SU-DHL-6 (cell line): ENCODE results near the gene LAD1.

Experiments used
- CTCF ChIP-seq: fragments of 200-600 bp; sonication (generic); IDR thresholded peaks from one replicate; pipeline ENCODE4 v1.5.1; 2017; ENCODE audit warnings: antibody characterized with exemption, mild to moderate bottlenecking, low read length, moderate library complexity; ENCODE audit not compliant: insufficient read depth, poor library complexity, severe bottlenecking
- EZH2phosphoT487 ChIP-seq: fragments of 200-600 bp; sonication (generic), shearing (Covaris generic); conservative IDR thresholded peaks from 2 replicates; pipeline ENCODE4 v1.6.1; 2018; ENCODE audit warnings: mild to moderate bottlenecking, antibody characterized with exemption, low read length, moderate library complexity, mixed read lengths

DNA sequence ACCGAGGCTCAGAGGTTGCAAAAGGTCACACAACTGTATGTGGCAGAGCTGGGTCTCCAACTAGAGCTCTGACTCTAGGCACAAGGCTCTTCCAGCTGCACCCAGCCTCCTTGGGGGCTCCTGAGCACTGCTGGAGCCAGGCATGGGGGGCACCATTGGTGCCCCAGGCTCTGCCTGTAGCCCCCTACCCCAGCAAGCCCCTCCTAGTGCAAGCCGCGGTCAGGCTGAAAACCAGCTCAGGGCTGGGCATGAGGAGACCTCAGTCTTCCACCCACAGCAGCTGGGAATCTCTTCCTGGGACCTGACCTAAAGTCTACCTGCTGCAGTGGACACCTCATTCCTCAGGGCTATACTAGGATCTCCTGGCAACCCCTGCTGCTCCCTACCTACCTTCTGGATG, 36.2 kb downstream of the LAD1 start:
- no peak for TF ChIP-seq CTCF
- TF ChIP-seq EZH2phosphoT487, result no peak
